ENCODE results near the gene ADGRB3. TPM values are rescaled to one million over a fixed set of nuclear protein-coding genes. Genes with fewer than 3 reads are reported as not detected.
A peak's percentile ranks its signal among the peaks of the same experiment; 100 is the strongest.

The ADGRB3 gene
- total and polyA plus RNA-seq, 2 experiments from 2014 or later = 1.2 to 1.4 TPM

DNA sequence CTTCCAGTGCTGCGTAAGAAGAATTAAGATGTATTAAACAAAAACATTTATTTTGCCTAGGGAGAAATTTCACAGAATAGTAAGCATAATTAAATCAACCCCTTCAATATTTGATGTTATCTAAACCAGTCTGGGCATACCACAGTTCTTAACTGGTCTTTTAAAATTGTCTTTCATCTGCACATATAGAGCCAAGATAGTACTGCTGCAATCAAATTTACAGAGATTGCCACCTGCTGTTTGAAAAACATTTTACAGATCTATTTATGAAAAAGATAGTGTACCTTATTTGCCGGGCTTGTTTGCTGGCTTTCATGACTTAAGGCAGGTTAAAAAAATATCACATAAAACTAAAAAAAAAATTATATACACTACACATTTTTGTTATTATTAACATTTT is 323.2 kb downstream of the ADGRB3 start:
- no peaks in the 10 kb centered on the region for H3K4me1 ChIP-seq (ENCODE audit: low read depth)
- no peak overlapping the region for H3K27ac ChIP-seq
- DNase-seq (ENCODE audit: low read depth in 1 of 2, low spot score in 1 of 2) = peak; percentile 3 to 5
- H3K9me3 ChIP-seq (ENCODE audit: low read depth) = no peaks in the 10 kb centered on the region
- no peaks in the 10 kb centered on the region for H3K36me3 ChIP-seq
- TF ChIP-seq, protein P1, sequence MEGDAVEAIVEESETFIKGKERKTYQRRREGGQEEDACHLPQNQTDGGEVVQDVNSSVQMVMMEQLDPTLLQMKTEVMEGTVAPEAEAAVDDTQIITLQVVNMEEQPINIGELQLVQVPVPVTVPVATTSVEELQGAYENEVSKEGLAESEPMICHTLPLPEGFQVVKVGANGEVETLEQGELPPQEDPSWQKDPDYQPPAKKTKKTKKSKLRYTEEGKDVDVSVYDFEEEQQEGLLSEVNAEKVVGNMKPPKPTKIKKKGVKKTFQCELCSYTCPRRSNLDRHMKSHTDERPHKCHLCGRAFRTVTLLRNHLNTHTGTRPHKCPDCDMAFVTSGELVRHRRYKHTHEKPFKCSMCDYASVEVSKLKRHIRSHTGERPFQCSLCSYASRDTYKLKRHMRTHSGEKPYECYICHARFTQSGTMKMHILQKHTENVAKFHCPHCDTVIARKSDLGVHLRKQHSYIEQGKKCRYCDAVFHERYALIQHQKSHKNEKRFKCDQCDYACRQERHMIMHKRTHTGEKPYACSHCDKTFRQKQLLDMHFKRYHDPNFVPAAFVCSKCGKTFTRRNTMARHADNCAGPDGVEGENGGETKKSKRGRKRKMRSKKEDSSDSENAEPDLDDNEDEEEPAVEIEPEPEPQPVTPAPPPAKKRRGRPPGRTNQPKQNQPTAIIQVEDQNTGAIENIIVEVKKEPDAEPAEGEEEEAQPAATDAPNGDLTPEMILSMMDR (IDR thresholded peaks at IDR 0.05; ENCODE audit: low read depth, low read length) = peak; percentile 10
- H3K27me3 ChIP-seq = no peaks in the 10 kb centered on the region
- no peak overlapping the region for H3K4me3 ChIP-seq

DNA sequence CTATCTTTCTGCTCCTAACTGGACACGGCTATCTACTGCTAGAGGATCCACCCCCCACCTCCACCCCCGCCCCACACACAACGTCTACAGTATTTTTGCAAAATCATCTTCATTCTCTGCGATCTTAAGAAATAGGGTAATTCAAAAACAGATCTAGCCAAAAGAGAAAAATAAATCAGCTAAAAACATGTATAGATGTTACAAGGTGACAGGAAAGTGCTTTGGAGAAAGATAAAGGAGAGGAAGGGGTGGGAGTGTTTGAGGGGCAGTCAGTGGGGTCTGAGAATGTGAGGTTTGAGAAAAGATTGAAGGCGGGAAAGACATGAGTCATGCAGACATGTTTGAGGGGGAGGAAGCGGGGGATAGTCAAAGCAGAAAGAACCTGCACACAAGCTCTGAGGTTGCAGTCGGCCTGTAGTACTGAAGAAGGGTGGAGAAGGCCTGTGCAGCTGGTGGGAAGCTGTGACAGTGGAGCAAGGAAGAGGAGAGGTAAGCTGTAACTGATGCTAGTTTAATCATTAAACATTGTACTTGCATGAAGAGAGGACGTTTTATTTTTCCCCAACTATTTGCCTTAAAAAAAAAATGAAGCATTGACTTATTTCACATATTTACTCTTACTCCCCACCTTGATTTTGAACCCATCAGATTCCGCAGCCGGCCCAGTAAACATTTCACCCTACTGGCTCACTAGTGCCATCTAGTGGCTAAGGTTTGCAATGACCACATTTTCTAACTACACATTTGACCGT is 332.6 kb downstream of the ADGRB3 start:
- TF ChIP-seq, protein P1 (IDR thresholded peaks at IDR 0.05; ENCODE audit: low read depth, low read length) = peak; percentile 89
- Histone ChIP-seq H3K4me1 (ENCODE audit: low read depth) (no peaks in the 10 kb centered on the region), H3K36me3 (no peaks in the 10 kb centered on the region), H3K9me3 (ENCODE audit: low read depth) (no peaks in the 10 kb centered on the region), H3K27ac (no peak overlapping the region), H3K4me3 (no peak overlapping the region), H3K27me3 (no peaks in the 10 kb centered on the region)
- DNase-seq (ENCODE audit: low read depth in 1 of 2, low spot score in 1 of 2) = peak; percentile 71 to 81

DNA sequence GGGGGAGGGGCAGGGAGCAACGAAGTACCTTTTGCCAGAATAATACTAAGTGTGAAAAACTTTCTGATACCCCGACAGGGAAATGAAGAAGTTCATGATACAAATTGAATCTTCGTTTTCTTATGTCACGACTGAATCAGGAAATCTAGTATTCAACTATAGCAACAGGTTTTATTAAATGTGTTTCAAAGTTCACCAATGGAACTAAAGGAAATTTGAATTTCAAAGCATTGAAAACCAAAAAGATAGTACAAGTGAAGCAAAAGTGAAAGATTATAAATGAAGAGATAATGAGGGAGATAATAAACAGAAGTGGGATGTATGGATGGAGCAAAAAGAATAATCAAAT is 333.2 kb downstream of the ADGRB3 start:
- Histone ChIP-seq H3K9me3 (ENCODE audit: low read depth) (no peaks in the 10 kb centered on the region), H3K27ac (no peak overlapping the region), H3K4me3 (no peak overlapping the region), H3K27me3 (no peaks in the 10 kb centered on the region), H3K36me3 (no peaks in the 10 kb centered on the region), H3K4me1 (ENCODE audit: low read depth) (no peaks in the 10 kb centered on the region)
- TF ChIP-seq, protein P1 (IDR thresholded peaks at IDR 0.05; ENCODE audit: low read depth, low read length) = no peak
- no peak for DNase-seq (ENCODE audit: low read depth in 1 of 2, low spot score in 1 of 2)

DNA sequence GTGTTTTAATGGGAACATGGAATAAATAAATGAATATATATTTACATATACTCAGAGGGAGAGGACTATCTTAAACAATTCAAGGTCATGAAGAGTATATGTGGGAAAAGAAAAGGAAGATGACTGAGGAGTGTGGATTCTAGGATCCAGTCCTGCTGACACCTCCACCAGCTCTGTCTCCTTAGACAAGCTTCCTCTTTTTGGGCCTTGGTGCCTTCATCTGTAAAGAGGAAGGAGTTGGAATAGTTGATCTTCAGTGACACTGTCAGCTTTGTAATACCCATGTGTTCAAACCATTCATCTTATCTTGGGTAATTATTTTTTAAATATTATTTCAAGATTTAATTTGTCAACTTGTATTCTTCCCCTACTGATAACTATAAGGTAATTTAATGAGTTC is 338.0 kb downstream of the ADGRB3 start:
- H3K4me3 ChIP-seq = no peak overlapping the region
- no peaks in the 10 kb centered on the region for H3K36me3 ChIP-seq
- DNase-seq (ENCODE audit: low read depth in 1 of 2, low spot score in 1 of 2) = no peak
- no peaks in the 10 kb centered on the region for H3K9me3 ChIP-seq (ENCODE audit: low read depth)
- H3K27me3 ChIP-seq = no peaks in the 10 kb centered on the region
- no peaks in the 10 kb centered on the region for H3K4me1 ChIP-seq (ENCODE audit: low read depth)
- H3K27ac ChIP-seq = no peak overlapping the region
- TF ChIP-seq, protein P1 (IDR thresholded peaks at IDR 0.05; ENCODE audit: low read depth, low read length) = no peak

DNA sequence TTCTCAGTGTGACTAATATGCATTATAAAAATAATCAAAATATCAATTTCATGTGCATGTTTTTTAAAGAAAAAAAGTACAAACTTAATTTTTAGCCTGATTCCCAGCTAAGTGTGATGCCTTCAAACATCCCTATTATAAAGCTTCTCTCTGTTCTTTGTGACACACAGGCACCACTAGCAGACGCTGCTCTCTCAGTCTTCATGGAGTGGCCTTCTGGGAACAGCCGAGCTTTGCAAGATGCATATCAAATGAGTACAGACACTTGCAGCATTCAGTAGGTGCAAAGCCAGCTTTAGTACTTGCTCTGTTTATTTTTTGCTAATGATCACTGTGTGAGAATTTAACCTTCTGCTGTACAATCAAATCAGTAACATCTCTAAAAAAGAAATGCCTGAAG is 340.0 kb downstream of the ADGRB3 start:
- Histone ChIP-seq H3K9me3 (ENCODE audit: low read depth) (no peaks in the 10 kb centered on the region), H3K27me3 (no peaks in the 10 kb centered on the region), H3K27ac (no peak overlapping the region), H3K4me3 (no peak overlapping the region), H3K36me3 (no peaks in the 10 kb centered on the region), H3K4me1 (ENCODE audit: low read depth) (no peaks in the 10 kb centered on the region)
- DNase-seq (ENCODE audit: low read depth in 1 of 2, low spot score in 1 of 2) = peak; percentile 1 to 60
- TF ChIP-seq, protein P1 (IDR thresholded peaks at IDR 0.05; ENCODE audit: low read depth, low read length) = no peak
